Loucy (cell line): ENCODE measurements around the gene ARHGEF10L.

ENCODE experiments used
- H2AFZ ChIP-seq: fragments of 200-600 bp; sonication (generic); 2 replicates; pipeline ENCODE4 v1.6.0; 2016; ENCODE audit warnings: antibody characterized with exemption, mild to moderate bottlenecking, low read length, moderate library complexity
- H3F3A ChIP-seq: fragments of 200-600 bp; 2 replicates; pipeline ENCODE4 v1.6.0; 2016; ENCODE audit warnings: antibody characterized with exemption, low read depth, mild to moderate bottlenecking
- H3K27me3 ChIP-seq: fragments of 200-600 bp; sonication (generic); 2 replicates; pipeline ENCODE4 v1.6.1; 2014; ENCODE audit warnings: low read length, mild to moderate bottlenecking; ENCODE audit not compliant: insufficient read depth, poor library complexity, severe bottlenecking
- H3K36me3 ChIP-seq: fragments of 200-600 bp; sonication (generic); 2 replicates; pipeline ENCODE4 v1.6.1; 2016; ENCODE audit warnings: low read length; ENCODE audit not compliant: insufficient read depth
- H3K4me1 ChIP-seq: fragments of 200-600 bp; sonication (generic); 2 replicates; pipeline ENCODE4 v1.5.1; 2014; ENCODE audit warnings: low read length, mild to moderate bottlenecking; ENCODE audit not compliant: insufficient read depth, poor library complexity, severe bottlenecking
- H3K4me2 ChIP-seq: fragments of 200-600 bp; sonication (generic); 2 replicates; pipeline ENCODE4 v1.6.0; 2014; ENCODE audit warnings: antibody characterized with exemption, low read length, low read depth, mild to moderate bottlenecking; ENCODE audit not compliant: poor library complexity, severe bottlenecking
- H3K4me3 ChIP-seq: fragments of 200-600 bp; sonication (generic); 2 replicates; pipeline ENCODE4 v1.5.1; 2014; ENCODE audit warnings: low read length, mild to moderate bottlenecking, mixed read lengths; ENCODE audit not compliant: poor library complexity, severe bottlenecking
- H3K79me2 ChIP-seq: fragments of 200-600 bp; sonication (generic); 2 replicates; pipeline ENCODE4 v1.6.1; 2014; ENCODE audit warnings: low read length; ENCODE audit not compliant: insufficient read depth
- H3K9ac ChIP-seq: fragments of 200-600 bp; sonication (generic); 2 replicates; pipeline ENCODE4 v1.6.0; 2014; ENCODE audit warnings: mild to moderate bottlenecking, low read depth, low read length, moderate library complexity; ENCODE audit not compliant: poor library complexity, severe bottlenecking
- H3K9me2 ChIP-seq: fragments of 200-600 bp; sonication (generic); replicated peaks from 2 replicates; pipeline ENCODE4 v1.6.1; 2016; ENCODE audit warnings: low read depth, low read length, mixed read lengths
- H3K9me3 ChIP-seq: fragments of 200-600 bp; sonication (generic); 2 replicates; pipeline ENCODE4 v1.6.1; 2014; ENCODE audit warnings: mild to moderate bottlenecking, antibody characterized with exemption, low read length, low read depth; ENCODE audit not compliant: insufficient read depth
- H4K20me1 ChIP-seq: fragments of 200-600 bp; sonication (generic); 2 replicates; pipeline ENCODE4 v1.6.0; 2014; ENCODE audit warnings: antibody characterized with exemption, low read length, mild to moderate bottlenecking; ENCODE audit not compliant: insufficient read depth, poor library complexity, severe bottlenecking
- EZH2phosphoT487 ChIP-seq: fragments of 200-600 bp; IDR thresholded peaks from 2 replicates; pipeline ENCODE4 v1.6.1; 2018; ENCODE audit warnings: antibody characterized with exemption, mild to moderate bottlenecking, moderate library complexity, borderline replicate concordance
- TF ChIP-seq, protein P1 (sequence below): fragments of 200-600 bp; sonication (generic); conservative IDR thresholded peaks from 2 replicates; pipeline ENCODE4 v1.5.1; 2014; ENCODE audit warnings: mild to moderate bottlenecking, antibody characterized with exemption, low read length

Gene ARHGEF10L

DNA sequence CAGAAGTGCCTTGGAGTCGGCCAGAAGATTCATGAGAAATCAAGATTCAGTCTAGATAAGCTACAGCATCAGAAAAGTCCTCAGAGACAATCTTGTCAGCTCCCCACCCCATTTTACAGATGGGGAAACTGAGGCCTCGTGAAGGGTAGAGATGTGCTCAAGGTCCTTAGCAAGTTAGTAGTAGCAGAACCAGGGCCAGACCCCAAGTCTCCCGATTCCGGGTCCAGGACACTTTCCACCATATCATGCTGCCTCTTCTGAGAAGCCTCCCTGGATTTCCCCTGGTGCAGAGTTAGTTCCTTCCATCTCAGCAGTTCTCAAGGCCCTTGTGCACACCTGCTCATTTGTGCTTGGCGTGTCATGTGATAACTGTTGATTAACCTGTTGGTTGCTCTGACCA lies 124.1 kb downstream of the ARHGEF10L start:
- no peaks in the 10 kb centered on the region for H3K36me3 ChIP-seq
- H3K4me2 ChIP-seq: no peak overlapping the region
- H3K4me1 ChIP-seq: no peaks in the 10 kb centered on the region

DNA sequence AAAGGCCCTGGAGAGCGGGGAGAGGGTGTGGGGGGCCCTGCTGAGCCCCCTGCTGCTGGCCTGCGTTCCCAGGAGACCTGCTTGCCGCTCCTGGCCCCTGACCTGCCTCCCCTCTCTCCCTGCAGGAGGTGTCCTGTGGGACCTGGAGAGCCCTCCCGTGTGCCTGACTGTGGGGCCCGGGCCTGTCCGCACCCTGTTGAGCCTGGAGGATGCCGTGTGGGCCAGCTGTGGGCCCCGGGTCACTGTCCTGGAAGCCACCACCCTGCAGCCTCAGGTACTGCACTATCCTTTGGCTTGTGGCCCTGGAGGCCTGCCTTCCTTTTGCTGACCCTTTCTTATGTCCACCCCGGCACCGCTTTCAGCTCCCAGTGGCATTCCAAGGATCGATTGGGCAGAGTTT lies 124.8 kb downstream of the ARHGEF10L start:
- no peaks in the 10 kb centered on the region for H3K27me3 ChIP-seq
- TF ChIP-seq EZH2phosphoT487: no peak
- TF ChIP-seq, protein P1, sequence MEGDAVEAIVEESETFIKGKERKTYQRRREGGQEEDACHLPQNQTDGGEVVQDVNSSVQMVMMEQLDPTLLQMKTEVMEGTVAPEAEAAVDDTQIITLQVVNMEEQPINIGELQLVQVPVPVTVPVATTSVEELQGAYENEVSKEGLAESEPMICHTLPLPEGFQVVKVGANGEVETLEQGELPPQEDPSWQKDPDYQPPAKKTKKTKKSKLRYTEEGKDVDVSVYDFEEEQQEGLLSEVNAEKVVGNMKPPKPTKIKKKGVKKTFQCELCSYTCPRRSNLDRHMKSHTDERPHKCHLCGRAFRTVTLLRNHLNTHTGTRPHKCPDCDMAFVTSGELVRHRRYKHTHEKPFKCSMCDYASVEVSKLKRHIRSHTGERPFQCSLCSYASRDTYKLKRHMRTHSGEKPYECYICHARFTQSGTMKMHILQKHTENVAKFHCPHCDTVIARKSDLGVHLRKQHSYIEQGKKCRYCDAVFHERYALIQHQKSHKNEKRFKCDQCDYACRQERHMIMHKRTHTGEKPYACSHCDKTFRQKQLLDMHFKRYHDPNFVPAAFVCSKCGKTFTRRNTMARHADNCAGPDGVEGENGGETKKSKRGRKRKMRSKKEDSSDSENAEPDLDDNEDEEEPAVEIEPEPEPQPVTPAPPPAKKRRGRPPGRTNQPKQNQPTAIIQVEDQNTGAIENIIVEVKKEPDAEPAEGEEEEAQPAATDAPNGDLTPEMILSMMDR: no peak
- no peaks in the 10 kb centered on the region for H3K79me2 ChIP-seq
- H3K9me3 ChIP-seq: no peaks in the 10 kb centered on the region
- H3K4me2 ChIP-seq: no peak overlapping the region
- H3K9me2 ChIP-seq: no peaks in the 10 kb centered on the region
- H3K9ac ChIP-seq: no peak overlapping the region
- no peaks in the 10 kb centered on the region for H3K4me1 ChIP-seq
- no peaks in the 10 kb centered on the region for H3F3A ChIP-seq
- no peaks in the 10 kb centered on the region for H3K36me3 ChIP-seq
- no peak overlapping the region for H2AFZ ChIP-seq
- no peaks in the 10 kb centered on the region for H4K20me1 ChIP-seq
- no peak overlapping the region for H3K4me3 ChIP-seq

More for the DNA sequence above, 124.1 kb downstream of the ARHGEF10L start:
- Histone ChIP-seq H4K20me1 (no peaks in the 10 kb centered on the region), H3K4me3 (no peak overlapping the region), H3K79me2 (no peaks in the 10 kb centered on the region), H2AFZ (no peak overlapping the region), H3K9ac (no peak overlapping the region), H3K27me3 (no peaks in the 10 kb centered on the region), H3K9me2 (no peaks in the 10 kb centered on the region), H3K9me3 (no peaks in the 10 kb centered on the region), H3F3A (no peaks in the 10 kb centered on the region)
- TF ChIP-seq, protein P1: no peak
- TF ChIP-seq EZH2phosphoT487: no peak

DNA sequence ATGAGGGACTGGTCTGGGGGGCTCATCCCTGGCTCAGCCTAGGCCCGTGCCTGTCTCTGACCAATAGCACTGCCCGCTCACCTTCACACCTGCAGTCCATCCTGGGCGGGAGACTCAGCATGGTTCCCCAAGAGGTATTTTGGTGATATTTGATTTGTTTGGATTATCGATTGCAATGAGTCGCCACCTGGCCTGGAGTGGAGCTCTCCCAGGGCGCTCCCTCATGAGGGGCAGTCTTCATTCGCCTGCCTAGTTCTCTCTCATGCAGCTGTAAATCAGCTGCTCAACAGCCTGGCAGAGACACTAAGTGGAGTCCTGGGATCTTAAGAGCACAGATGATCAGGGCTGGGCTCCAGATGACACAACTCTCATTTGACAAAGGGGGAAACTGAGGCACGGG lies 125.6 kb downstream of the ARHGEF10L start:
- H4K20me1 ChIP-seq: no peaks in the 10 kb centered on the region
- no peaks in the 10 kb centered on the region for H3K9me3 ChIP-seq
- no peaks in the 10 kb centered on the region for H3K79me2 ChIP-seq
- H3K36me3 ChIP-seq: no peaks in the 10 kb centered on the region
- H3K9me2 ChIP-seq: no peaks in the 10 kb centered on the region
- H3F3A ChIP-seq: no peaks in the 10 kb centered on the region
- H3K9ac ChIP-seq: no peak overlapping the region
- TF ChIP-seq EZH2phosphoT487: no peak
- TF ChIP-seq, protein P1: no peak
- no peaks in the 10 kb centered on the region for H3K4me1 ChIP-seq
- H3K27me3 ChIP-seq: no peaks in the 10 kb centered on the region
- no peak overlapping the region for H2AFZ ChIP-seq
- no peak overlapping the region for H3K4me3 ChIP-seq
- H3K4me2 ChIP-seq: no peak overlapping the region
